K562 (cell line): ENCODE measurements around the gene FKBP1B. TPM values are rescaled to one million over a fixed set of nuclear protein-coding genes. Genes with fewer than 3 reads are reported as not detected.
A peak's percentile ranks its signal among the peaks of the same experiment; 100 is the strongest.

Experiments
- AFF1 ChIP-seq, 2 experiments: fragments of 450-650 bp; IDR thresholded peaks; 2 replicates each; pipeline ENCODE4 v1.6.1; 2018; ENCODE audit warnings: mild to moderate bottlenecking in 2 of 2, low read depth in 1 of 2; ENCODE audit not compliant: partially characterized antibody in 2 of 2
- BDP1 ChIP-seq: IDR thresholded peaks from 3 replicates; pipeline ENCODE4 v1.6.1; 2011; ENCODE audit not compliant: insufficient read length, insufficient read depth
- BRCA1 ChIP-seq, 2 experiments: fragments of 450-650 bp in 1 of 2; sonication (generic) in 1 of 2; formaldehyde crosslinking in 1 of 2; IDR thresholded peaks; 2 replicates each; pipeline versions ENCODE4 v1.5.0 to v1.6.1; 2017 to 2020; ENCODE audit warnings: mild to moderate bottlenecking in 1 of 2, missing genetic modification reagents in 1 of 2
- HDAC1 ChIP-seq, 2 experiments: fragments of 450-650 bp; IDR thresholded peaks; 2 replicates each; pipeline ENCODE4 v1.6.1; 2016 to 2017; ENCODE audit warnings: inconsistent platforms in 1 of 2, mild to moderate bottlenecking in 1 of 2, moderate library complexity in 1 of 2
- KDM5B ChIP-seq: fragments of 200-600 bp; sonication (generic); IDR thresholded peaks from 2 replicates; pipeline ENCODE4 v1.6.1; 2012; ENCODE audit warnings: low read depth, mild to moderate bottlenecking, moderate library complexity, low read length, control low read depth, inconsistent platforms; ENCODE audit not compliant: insufficient replicate concordance
- LEF1 ChIP-seq: fragments of 450-650 bp; IDR thresholded peaks from 2 replicates; pipeline ENCODE4 v1.6.1; 2016; ENCODE audit warnings: mild to moderate bottlenecking
- MEF2D ChIP-seq: conservative IDR thresholded peaks from 2 replicates; pipeline ENCODE4 v1.6.1; 2016; ENCODE audit warnings: low read depth, missing genetic modification characterization, missing compliant biosample characterization
- MNT ChIP-seq, 2 experiments: fragments of 450-650 bp; conservative IDR thresholded peaks; 2 replicates each; pipeline ENCODE4 v1.6.1; 2017; ENCODE audit warnings: mild to moderate bottlenecking in 2 of 2, moderate library complexity in 2 of 2
- NEUROD1 ChIP-seq: fragments of 150-350 bp; IDR thresholded peaks from 2 replicates; pipeline ENCODE4 v1.6.1; 2014; ENCODE audit warnings: borderline replicate concordance, low read length, low read depth; ENCODE audit not compliant: partially characterized antibody
- NFATC3 ChIP-seq: fragments of 450-650 bp; IDR thresholded peaks from 2 replicates; pipeline ENCODE4 v1.6.1; 2017; ENCODE audit warnings: mild to moderate bottlenecking
- POLR3A ChIP-seq: IDR thresholded peaks from 2 replicates; pipeline ENCODE4 v1.6.1; 2011; ENCODE audit warnings: borderline replicate concordance, mild to moderate bottlenecking, moderate library complexity; ENCODE audit not compliant: insufficient read length, insufficient read depth; ENCODE audit errors: extremely low read depth
- SP1 ChIP-seq: sonication (generic); formaldehyde crosslinking; IDR thresholded peaks from 2 replicates; pipeline ENCODE4 v1.8.1; 2022; ENCODE audit warnings: mild to moderate bottlenecking, missing genetic modification reagents
- ZNF124 ChIP-seq: sonication (generic); formaldehyde crosslinking; IDR thresholded peaks from 2 replicates; pipeline ENCODE4 v1.8.1; 2022; ENCODE audit warnings: missing genetic modification reagents
- polyA plus RNA-seq, 8 experiments: library from polyadenylated mRNA; depleted of rRNA in 4 of 8; stranded (reverse) in 5 of 8; unstranded in 3 of 8; fragments of >200 nt; fragmentation: Nextera tagmentation in 2 of 8; fragmentation: Illumina TruSeq in 1 of 8; extraction: Ambion mirVana in 2 of 8; extraction: Trizol in 1 of 8; gene quantifications; 2 replicates each; pipeline versions ENCODE4 v1.2.1 to v1.2.3, GENCODE V29; 2011 to 2014; ENCODE audit warnings: inconsistent platforms in 1 of 8, missing spikeins in 1 of 8
- total RNA-seq, 7 experiments: library from RNA; depleted of rRNA in 6 of 7; stranded (reverse); fragments of >200 nt in 6 of 7; fragmentation: Illumina TruSeq in 2 of 7; extraction: Trizol in 2 of 7; gene quantifications; 2 replicates each; pipeline versions ENCODE4 v1.2.1 to v1.2.3, GENCODE V29; 2011 to 2021; ENCODE audit warnings: low replicate concordance in 1 of 7
- TF ChIP-seq, protein P1 (sequence below): sonication (generic); formaldehyde crosslinking; IDR thresholded peaks from 2 replicates; pipeline ENCODE4 v1.8.0; 2022; ENCODE audit warnings: mild to moderate bottlenecking, missing genetic modification reagents

Gene FKBP1B
- total and polyA plus RNA-seq, 9 of the 15 experiments (the other 6 are each of a cell fraction or from before 2014, with no cell fraction given) = 0.58 to 9.4 (median 1.6) TPM

DNA sequence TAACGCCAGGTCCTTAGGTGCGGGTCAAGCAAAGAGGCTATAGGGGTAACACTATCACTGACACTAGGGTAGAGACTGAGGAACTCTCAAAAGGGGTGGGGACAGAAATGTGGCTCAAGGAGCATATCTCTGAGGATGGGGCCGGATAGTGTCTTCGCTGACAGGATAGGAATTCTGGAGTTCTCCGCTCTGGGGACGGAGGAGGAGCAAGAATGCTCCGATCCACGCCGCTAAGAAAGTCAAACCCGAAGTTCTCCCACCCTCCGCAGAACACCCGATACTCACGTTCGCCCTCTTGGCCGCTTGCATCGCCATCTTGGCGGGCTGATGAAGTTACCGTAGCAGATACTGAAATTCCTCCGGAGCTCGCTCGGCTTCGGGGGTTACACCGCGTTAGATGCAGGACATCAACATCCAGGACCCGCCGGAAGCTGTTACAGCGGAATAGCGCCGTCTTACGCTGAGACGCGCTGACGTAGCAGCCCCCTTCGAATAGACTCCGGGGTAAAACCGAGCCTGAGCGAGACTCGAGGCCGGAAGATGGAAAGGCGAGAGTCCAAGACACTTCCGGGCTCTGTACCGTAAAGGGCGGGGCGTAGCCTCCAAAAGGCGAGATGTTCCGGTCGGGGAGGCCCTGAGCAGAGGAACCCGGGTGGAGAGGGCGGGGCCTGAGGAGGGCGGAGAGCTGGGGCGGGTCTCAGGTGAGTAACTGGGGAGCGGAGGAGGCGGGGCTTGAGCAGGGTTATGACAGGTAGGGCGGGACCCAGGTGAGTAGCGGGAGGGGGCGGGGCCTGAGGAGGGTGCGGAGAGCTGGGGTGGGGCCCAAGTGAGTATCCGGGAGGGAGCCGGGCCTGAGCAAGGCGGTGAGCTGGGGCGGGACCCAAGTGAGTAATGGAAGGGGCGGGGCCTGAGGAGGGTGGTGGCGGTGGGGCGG lies 26.6 kb downstream of the FKBP1B start, which contains the start of gene SF3B6 (continued):
- TF ChIP-seq NEUROD1 (peak; percentile 93), HDAC1 (IDR thresholded peaks at IDR 0.05) (peak in 1 of 2 experiments; percentile 85; a peak in 2 of 4 replicates), BRCA1 (IDR thresholded peaks at IDR 0.05) (no peak), BRCA1 (CRISPR knock-in tag; IDR thresholded peaks at IDR 0.05) (no peak), KDM5B (peak; percentile 94), AFF1 (IDR thresholded peaks at IDR 0.05; ENCODE audit: low read depth in 1 of 2, partially characterized antibody in 2 of 2) (peak; percentile 48 to 89), MEF2D (tag) (peak; percentile 45; the same call in 1 of the 2 replicates), NFATC3 (peak; percentile 84), BDP1 (no peak), LEF1 (peak; percentile 42; the same call in 1 of the 2 replicates), POLR3A (no peak), MNT (conservative IDR thresholded peaks at IDR 0.05) (peak; percentile 68 to 84), ZNF124 (CRISPR knock-in tag) (no peak), SP1 (CRISPR knock-in tag) (peak; percentile 97)
- TF ChIP-seq, protein P1, sequence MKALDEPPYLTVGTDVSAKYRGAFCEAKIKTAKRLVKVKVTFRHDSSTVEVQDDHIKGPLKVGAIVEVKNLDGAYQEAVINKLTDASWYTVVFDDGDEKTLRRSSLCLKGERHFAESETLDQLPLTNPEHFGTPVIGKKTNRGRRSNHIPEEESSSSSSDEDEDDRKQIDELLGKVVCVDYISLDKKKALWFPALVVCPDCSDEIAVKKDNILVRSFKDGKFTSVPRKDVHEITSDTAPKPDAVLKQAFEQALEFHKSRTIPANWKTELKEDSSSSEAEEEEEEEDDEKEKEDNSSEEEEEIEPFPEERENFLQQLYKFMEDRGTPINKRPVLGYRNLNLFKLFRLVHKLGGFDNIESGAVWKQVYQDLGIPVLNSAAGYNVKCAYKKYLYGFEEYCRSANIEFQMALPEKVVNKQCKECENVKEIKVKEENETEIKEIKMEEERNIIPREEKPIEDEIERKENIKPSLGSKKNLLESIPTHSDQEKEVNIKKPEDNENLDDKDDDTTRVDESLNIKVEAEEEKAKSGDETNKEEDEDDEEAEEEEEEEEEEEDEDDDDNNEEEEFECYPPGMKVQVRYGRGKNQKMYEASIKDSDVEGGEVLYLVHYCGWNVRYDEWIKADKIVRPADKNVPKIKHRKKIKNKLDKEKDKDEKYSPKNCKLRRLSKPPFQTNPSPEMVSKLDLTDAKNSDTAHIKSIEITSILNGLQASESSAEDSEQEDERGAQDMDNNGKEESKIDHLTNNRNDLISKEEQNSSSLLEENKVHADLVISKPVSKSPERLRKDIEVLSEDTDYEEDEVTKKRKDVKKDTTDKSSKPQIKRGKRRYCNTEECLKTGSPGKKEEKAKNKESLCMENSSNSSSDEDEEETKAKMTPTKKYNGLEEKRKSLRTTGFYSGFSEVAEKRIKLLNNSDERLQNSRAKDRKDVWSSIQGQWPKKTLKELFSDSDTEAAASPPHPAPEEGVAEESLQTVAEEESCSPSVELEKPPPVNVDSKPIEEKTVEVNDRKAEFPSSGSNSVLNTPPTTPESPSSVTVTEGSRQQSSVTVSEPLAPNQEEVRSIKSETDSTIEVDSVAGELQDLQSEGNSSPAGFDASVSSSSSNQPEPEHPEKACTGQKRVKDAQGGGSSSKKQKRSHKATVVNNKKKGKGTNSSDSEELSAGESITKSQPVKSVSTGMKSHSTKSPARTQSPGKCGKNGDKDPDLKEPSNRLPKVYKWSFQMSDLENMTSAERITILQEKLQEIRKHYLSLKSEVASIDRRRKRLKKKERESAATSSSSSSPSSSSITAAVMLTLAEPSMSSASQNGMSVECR = peak; percentile 60
